Endothelial cell of umbilical vein (primary cell): ENCODE data around the gene NUDCD3. TPM values are rescaled to one million over a fixed set of nuclear protein-coding genes. Genes with fewer than 3 reads are reported as not detected.

ENCODE experiments used
- BruUV-seq: library from RNA; stranded (reverse); fragments of 400-500 nt; replicated peaks from 2 replicates; lab custom pipeline; 2021; lab: Mats Ljungman, UMichigan
- CTCF ChIA-PET: fragments of 300-600, 350-600 bp; sonication (Branson Sonifier 250); formaldehyde crosslinking; loops from one replicate; lab custom pipeline; 2021; ENCODE audit warnings: antibody characterized with exemption, inconsistent platforms; lab: Charles Lee
- POLR2A ChIA-PET: fragments of 300-600, 350-600 bp; sonication (Branson Sonifier 250); formaldehyde crosslinking; loops from one replicate; lab custom pipeline; 2021; ENCODE audit warnings: antibody characterized with exemption, inconsistent platforms; lab: Charles Lee
- DNase-seq: peaks from one replicate; pipeline ENCODE4 v3.0.0-alpha.2; 2011; ENCODE audit warnings: low read depth, low spot score
- FAIRE-seq: peaks from 2 replicates; lab custom pipeline; 2011; peaks lifted over from hg19 to GRCh38; lab: Jason Lieb, UNC
- H2AFZ ChIP-seq: 2 replicates; pipeline ENCODE4 v1.6.0; 2012; ENCODE audit warnings: low read depth, low read length, control low read depth, inconsistent platforms
- H3K27ac ChIP-seq: 2 replicates; pipeline ENCODE4 v1.5.1; 2011; ENCODE audit warnings: low read depth, mild to moderate bottlenecking, control low read depth, low read length, moderate library complexity; ENCODE audit not compliant: insufficient read depth
- H3K27me3 ChIP-seq, 2 experiments: 2 replicates each; pipeline versions ENCODE4 v1.6.0 to v1.6.1; 2011; ENCODE audit warnings: low read length in 2 of 2, mixed read lengths in 1 of 2; ENCODE audit not compliant: control insufficient read depth in 2 of 2, insufficient read depth in 2 of 2
- H3K36me3 ChIP-seq, 2 experiments: 2 replicates in 1 of 2; 3 replicates in 1 of 2; pipeline ENCODE4 v1.5.1; 2011; ENCODE audit warnings: low read length in 2 of 2, mild to moderate bottlenecking in 1 of 2, moderate library complexity in 1 of 2; ENCODE audit not compliant: control insufficient read depth in 2 of 2, insufficient read depth in 2 of 2; ENCODE audit errors: extremely low read depth in 1 of 2
- H3K4me1 ChIP-seq: 3 replicates; pipeline ENCODE4 v1.5.1; 2011; ENCODE audit warnings: mild to moderate bottlenecking, low read length; ENCODE audit not compliant: control insufficient read depth, insufficient read depth; ENCODE audit errors: extremely low read depth
- H3K4me2 ChIP-seq: 2 replicates; pipeline ENCODE4 v1.6.1; 2011; ENCODE audit warnings: low read length, control low read depth, mixed read lengths; ENCODE audit not compliant: insufficient read depth
- H3K4me3 ChIP-seq, 3 experiments: fragments of 200-600 bp in 1 of 3; sonication (generic), shearing (Covaris generic) in 1 of 3; replicated peaks in 1 of 3; 2 replicates each; pipeline ENCODE4 v1.5.1; 2011 to 2016; ENCODE audit warnings: control low read depth in 3 of 3, low read length in 3 of 3, mild to moderate bottlenecking in 2 of 3, inconsistent platforms in 1 of 3, low read depth in 1 of 3, moderate library complexity in 1 of 3; ENCODE audit not compliant: insufficient read depth in 1 of 3
- H3K79me2 ChIP-seq: 2 replicates; pipeline ENCODE4 v1.6.0; 2012; ENCODE audit warnings: low read length, inconsistent platforms; ENCODE audit not compliant: control insufficient read depth, insufficient read depth
- H3K9ac ChIP-seq: replicated peaks from 2 replicates; pipeline ENCODE3; 2011; ENCODE audit warnings: low read length, control low read depth; ENCODE audit not compliant: insufficient read depth; ENCODE audit errors: extremely low read depth
- H3K9me1 ChIP-seq: replicated peaks from 3 replicates; pipeline ENCODE4 v1.6.0; 2011; ENCODE audit warnings: mild to moderate bottlenecking, low read length; ENCODE audit not compliant: control insufficient read depth, insufficient read depth; ENCODE audit errors: extremely low read depth
- H3K9me3 ChIP-seq: replicated peaks from 2 replicates; pipeline ENCODE4 v1.5.1; 2012; ENCODE audit warnings: low read length, inconsistent platforms; ENCODE audit not compliant: control insufficient read depth, insufficient read depth
- H4K20me1 ChIP-seq: replicated peaks from 2 replicates; pipeline ENCODE3; 2011; ENCODE audit warnings: mild to moderate bottlenecking, low read length; ENCODE audit not compliant: control insufficient read depth, insufficient read depth; ENCODE audit errors: extremely low read depth
- EZH2 ChIP-seq: IDR thresholded peaks from 2 replicates; pipeline ENCODE4 v1.6.1; 2012; ENCODE audit warnings: borderline replicate concordance, low read depth, mild to moderate bottlenecking, moderate library complexity, low read length, inconsistent platforms; ENCODE audit not compliant: severe bottlenecking
- FOS ChIP-seq: IDR thresholded peaks from 2 replicates; pipeline ENCODE4 v1.6.1; 2011; ENCODE audit warnings: mild to moderate bottlenecking, low read length, moderate library complexity, borderline replicate concordance; ENCODE audit not compliant: insufficient read depth
- GATA2 ChIP-seq: IDR thresholded peaks from 2 replicates; pipeline ENCODE4 v1.7.0; 2011; ENCODE audit warnings: low read depth, mild to moderate bottlenecking, moderate library complexity, mixed read lengths, low read length; ENCODE audit not compliant: insufficient read length, insufficient read depth
- JUN ChIP-seq: IDR thresholded peaks from 2 replicates; pipeline ENCODE4 v1.6.1; 2011; ENCODE audit warnings: borderline replicate concordance, low read depth; ENCODE audit not compliant: insufficient read length, insufficient read depth
- MAX ChIP-seq: IDR thresholded peaks from 2 replicates; pipeline ENCODE4 v1.6.1; 2011; ENCODE audit not compliant: insufficient read depth, insufficient read length
- POLR2A ChIP-seq: IDR thresholded peaks from 2 replicates; pipeline ENCODE4 v1.6.1; 2012; ENCODE audit warnings: low read depth, mild to moderate bottlenecking, control low read depth, low read length
- dilution Hi-C: fragments of 300-500 bp; cut with MboI; formaldehyde crosslinking; loops from one replicate; pipeline ENCODE4 v1.15.0; 2019; ENCODE audit warnings: low sequenced_read_pairs; ENCODE audit not compliant: extremely low pct_ligation_motif_present
- intact Hi-C: fragments of 100-400 bp; cut with micrococcal nuclease; formaldehyde crosslinking; loops from one replicate; pipeline ENCODE4 v1.10.0; 2022
- polyA plus RNA-seq, 4 experiments: library from polyadenylated mRNA; depleted of rRNA in 3 of 4; stranded (reverse) in 3 of 4; unstranded in 1 of 4; fragments of >200 nt; gene quantifications; 2 replicates each; pipeline versions ENCODE4 v1.2.1 to v1.2.3, GENCODE V29; 2011 to 2012; ENCODE audit warnings: missing spikeins in 1 of 4
- total RNA-seq: library from RNA; stranded (reverse); gene quantifications from 2 replicates; pipeline ENCODE4 v1.2.3, GENCODE V29; 2021

NUDCD3 gene
- total and polyA plus RNA-seq, 2 donors (not counting 3 experiments of a cell fraction or from before 2014, with no cell fraction given), result 50.6 to 137 TPM

- Histone ChIP-seq H3K36me3 (peaks cover 0 to 8% of the 10 kb centered on the region in 2 experiments), H3K4me1 (peaks cover 27% of the 10 kb centered on the region), H3K4me3 (no peak overlapping the region), H3K9me1 (no peaks in the 10 kb centered on the region), H2AFZ (no peak overlapping the region), H3K79me2 (peaks cover 62% of the 10 kb centered on the region), H4K20me1 (no peaks in the 10 kb centered on the region), H3K9ac (no peak overlapping the region), H3K27ac (no peak overlapping the region), H3K27me3 (no peaks in the 10 kb centered on the region), H3K9me3 (no peaks in the 10 kb centered on the region), H3K4me2 (no peak overlapping the region)
- intact Hi-C loops (no loop called here), dilution Hi-C loops (no loop called here)
- ChIA-PET POLR2A (no interaction called here), CTCF (interaction anchor here (2.4 kb wide), 1 partner anchor 123 kb away, joined by 10 read pairs; no protein-coding TSS in a partner anchor)
- BruUV-seq, result no TSS peak
- DNase-seq, result no peak
- no peak for TF ChIP-seq GATA2
- TF ChIP-seq MAX, result no peak
- TF ChIP-seq EZH2, result no peak
- TF ChIP-seq POLR2A, result no peak
- TF ChIP-seq JUN, result no peak
- FAIRE-seq, result no peak
Observed at GRCh38 chr7:44471850-44472249, 18.6 kb downstream of the NUDCD3 start.

- intact Hi-C loops, result no loop called here
- BruUV-seq, result no TSS peak
- no peak overlapping the region for H3K9ac ChIP-seq
- FAIRE-seq, result no peak
- ChIA-PET POLR2A (no interaction called here), CTCF (interaction anchor here (2.4 kb wide), 1 partner anchor 123 kb away, joined by 10 read pairs; no protein-coding TSS in a partner anchor)
- H3K27me3 ChIP-seq, result no peaks in the 10 kb centered on the region
- H3K4me2 ChIP-seq, result no peak overlapping the region
- DNase-seq, result no peak
- dilution Hi-C loops, result no loop called here
- H3K27ac ChIP-seq, result no peak overlapping the region
- H3K9me1 ChIP-seq, result no peaks in the 10 kb centered on the region
- H3K4me3 ChIP-seq, result no peak overlapping the region
- peaks cover 0 to 6% of the 10 kb centered on the region in 2 experiments for H3K36me3 ChIP-seq
- no peaks in the 10 kb centered on the region for H4K20me1 ChIP-seq
- TF ChIP-seq FOS (no peak), JUN (no peak), POLR2A (no peak)
- no peak overlapping the region for H2AFZ ChIP-seq
- peaks cover 28% of the 10 kb centered on the region for H3K4me1 ChIP-seq
- H3K79me2 ChIP-seq, result peaks cover 58% of the 10 kb centered on the region
- H3K9me3 ChIP-seq, result no peaks in the 10 kb centered on the region
Observed at GRCh38 chr7:44471436-44471835, 19.0 kb downstream of the NUDCD3 start.
